Measurements from ENCODE around the gene CCHCR1.
"Not testable (repeated sequence)": the region's sequence is repeated elsewhere in the genome, so short reads cannot be mapped to it uniquely, and the experiment has no call there.

The CCHCR1 gene, protein sequence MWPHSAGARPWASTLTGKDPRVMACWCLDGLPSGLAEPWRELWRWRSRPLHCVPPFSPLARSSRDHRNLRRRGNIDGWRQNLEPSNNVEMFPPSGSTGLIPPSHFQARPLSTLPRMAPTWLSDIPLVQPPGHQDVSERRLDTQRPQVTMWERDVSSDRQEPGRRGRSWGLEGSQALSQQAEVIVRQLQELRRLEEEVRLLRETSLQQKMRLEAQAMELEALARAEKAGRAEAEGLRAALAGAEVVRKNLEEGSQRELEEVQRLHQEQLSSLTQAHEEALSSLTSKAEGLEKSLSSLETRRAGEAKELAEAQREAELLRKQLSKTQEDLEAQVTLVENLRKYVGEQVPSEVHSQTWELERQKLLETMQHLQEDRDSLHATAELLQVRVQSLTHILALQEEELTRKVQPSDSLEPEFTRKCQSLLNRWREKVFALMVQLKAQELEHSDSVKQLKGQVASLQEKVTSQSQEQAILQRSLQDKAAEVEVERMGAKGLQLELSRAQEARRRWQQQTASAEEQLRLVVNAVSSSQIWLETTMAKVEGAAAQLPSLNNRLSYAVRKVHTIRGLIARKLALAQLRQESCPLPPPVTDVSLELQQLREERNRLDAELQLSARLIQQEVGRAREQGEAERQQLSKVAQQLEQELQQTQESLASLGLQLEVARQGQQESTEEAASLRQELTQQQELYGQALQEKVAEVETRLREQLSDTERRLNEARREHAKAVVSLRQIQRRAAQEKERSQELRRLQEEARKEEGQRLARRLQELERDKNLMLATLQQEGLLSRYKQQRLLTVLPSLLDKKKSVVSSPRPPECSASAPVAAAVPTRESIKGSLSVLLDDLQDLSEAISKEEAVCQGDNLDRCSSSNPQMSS

DNA sequence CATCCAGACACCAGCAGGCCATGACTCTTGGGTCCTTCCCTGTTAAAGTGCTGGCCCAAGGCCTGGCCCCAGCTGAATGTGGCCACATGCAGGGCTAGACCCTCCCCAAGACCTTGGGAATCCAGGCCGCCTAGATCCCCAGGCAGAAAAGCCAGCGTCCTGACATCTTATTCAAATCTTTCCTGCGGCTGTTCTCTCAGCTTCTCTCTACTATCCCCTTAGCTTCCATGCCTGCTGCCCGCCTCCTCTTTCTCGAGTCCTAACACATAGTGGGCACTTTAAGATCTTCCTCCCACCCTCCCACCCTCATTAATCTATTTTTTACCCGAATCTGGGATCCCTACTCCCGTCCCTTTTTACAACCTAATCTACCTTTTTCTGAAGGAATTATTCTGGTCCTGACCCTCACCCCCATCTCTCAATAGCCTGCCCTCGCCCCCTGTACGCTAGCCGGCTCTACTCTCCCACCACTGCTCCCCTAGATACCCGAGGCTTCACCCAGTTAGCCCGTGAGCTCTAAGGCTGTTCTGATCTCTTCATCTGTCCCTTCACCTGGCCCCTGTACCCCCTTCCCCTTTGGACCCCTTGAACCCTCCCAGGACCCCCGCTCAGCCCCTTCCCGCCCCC lies at the start of gene CCHCR1:
TSS of gene CCHCR1 (minus strand) at position 290 of the 627 bp plus-strand sequence. CDS start at position 88, 202 bp downstream.
- no peak for DNase-seq

DNA sequence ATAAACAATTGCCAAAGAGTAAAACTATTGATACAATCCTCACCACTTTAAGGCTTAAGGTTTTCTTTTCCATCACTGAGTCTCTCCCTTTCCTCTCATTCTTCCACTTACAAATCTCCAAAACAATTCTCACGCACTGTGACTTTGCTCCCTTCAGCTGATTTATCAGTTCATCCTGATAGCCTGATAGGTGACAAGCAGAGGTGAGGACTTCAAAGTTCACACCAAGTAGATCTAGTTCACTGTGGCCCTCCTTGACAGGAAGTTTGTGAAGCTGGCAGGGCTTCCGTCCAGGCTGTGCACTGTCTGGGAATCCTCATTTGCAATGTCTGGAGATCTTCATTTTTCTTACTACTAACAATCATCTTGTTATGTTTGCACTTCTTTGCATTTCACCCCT lies 48.0 kb upstream of the CCHCR1 start:
- DNase-seq: no peak

DNA sequence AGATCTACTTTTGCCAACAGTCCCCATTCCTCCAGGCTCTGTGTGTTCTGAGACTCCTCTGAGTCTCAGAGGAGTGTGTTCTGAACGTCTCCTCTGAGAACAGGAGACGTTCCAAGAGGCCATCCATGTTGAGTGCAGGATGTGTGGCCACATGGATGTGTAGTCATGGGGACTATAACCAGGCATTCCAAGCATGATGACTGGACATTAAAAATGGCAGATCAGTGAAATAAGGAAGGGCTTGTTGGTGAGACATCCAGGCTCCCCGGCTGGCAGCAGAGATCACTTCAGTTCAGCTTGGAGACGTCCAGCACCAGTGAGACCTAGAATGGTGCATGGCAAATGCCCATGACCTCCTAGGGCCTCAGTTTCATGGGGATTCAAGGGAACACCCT lies 47.1 kb upstream of the CCHCR1 start:
- DNase-seq: no peak

DNA sequence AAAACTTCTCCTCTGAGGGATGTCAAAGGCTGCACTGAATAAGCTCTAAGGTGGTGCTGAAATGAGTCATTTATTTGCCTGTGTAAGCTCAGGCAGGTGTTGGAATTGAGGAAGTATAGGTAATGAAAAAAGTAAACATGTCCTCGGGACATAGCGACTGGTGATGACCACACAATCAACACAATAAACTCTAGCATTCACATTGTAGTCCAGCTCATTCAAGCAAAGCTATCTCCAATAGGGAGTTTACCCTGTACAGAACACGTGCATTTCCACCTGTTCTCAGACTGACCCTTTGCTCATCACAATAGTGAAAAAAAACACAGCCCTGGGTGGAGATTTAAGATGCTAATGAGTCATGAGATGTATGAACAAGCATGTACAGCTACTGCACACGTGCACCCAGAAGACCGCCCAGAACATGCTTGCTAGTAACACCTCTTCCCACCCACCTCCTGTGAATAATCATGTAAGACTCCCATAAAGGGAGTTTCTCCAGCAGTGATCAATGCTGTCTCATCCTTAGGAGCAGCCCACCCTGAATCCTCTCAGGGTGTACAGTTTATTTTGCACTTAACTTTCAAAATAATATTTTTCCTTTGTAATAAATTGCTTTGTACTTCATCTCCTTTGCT lies 45.9 kb upstream of the CCHCR1 start:
- no peak for DNase-seq

DNA sequence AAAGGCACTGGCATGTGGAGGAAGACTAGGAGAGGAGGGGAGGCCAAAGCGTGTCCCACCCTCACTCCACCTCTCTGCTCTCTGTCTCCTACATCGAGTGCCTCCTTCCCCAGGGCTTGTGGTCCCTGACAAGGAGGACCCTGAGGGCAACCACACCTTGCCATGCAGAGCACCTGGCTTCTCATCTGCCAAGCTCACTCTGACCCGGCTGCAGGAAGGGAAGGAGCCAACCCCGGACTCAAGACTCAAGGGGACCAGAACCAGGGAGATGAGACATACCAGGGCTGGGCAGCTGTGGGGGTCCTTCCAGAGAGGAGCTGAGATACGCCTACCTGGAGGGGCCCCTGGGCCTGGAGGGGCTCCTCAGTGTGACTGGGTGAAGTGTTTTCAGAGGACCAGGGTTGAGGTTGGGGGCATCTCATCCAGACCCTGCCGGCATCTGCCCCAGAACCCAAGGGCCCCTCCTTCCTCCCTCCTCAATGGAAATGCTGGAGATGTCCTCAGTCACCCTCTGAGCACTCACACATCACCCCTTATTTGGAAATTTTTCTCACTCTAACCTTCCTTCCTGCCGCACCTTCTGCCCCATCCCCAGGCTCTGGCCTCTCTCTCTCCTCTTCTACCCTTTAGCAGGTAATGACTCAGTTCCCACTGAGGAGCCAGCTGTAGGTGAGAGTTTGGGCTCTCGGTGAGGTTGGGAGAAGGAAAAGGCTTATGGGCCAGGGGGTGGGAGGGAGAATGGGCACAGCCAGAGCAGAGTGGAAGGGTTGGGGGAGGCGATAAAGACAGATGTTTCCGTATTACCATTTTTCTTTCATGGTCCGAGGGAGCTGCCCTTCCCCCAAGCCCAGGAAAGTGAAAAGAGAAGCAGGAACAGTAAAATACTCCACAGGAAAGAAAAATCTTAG lies 44.9 kb upstream of the CCHCR1 start:
- no peak for DNase-seq

DNA sequence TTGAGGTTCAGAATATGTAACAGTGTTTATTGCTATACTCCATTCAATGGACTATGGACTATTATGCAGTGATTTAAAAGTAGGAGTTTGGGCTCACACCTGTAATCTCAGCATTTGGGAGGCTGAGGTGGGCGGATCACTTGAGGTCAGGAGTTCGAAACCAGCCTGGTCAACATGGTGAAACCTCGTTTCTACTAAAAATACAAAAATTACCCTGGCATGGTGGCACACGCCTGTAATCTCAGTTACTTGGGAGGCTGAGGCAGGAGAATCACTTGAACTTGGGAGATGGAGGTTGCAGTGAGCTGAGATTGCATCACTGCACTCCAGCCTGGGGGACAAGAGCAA lies 41.5 kb upstream of the CCHCR1 start:
- DNase-seq: not testable (repeated sequence)

DNA sequence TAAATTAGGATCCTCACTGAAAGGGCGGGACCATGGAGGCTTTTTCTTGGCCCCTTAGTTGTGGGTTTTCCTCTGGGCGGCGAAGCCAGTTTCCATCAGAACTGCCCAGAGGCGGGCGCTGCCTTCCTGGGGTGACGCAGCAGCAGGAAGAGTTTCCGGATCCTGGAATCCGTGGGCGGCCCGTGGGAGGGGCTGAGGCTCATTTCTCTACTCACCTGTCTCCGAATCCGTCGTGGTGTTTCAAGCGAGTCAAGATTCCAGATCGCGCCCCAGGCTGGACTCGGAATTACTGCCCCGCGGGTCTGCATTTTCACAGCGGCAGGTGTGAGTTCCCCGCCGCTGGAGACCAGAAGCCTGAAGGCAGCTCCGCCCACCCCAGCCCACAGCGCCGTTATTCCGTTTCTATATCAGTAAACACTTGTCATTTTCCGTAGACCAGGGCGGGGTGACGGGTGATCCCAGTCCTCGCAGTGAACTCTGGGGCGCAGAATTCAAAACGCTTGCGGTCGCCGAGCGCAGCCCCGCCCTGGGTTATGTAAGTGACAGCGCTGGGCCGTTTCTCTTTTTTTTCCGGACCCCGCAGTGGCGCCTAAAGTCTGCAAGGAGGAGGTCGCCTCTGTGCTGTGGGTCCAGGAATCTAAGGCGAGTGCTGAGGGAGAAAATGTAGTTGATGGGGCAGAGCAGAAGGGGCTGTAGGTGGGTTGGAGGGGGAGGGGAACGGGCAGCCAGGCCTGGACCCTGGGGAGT lies 40.1 kb upstream of the CCHCR1 start:
- peak; percentile 29 for DNase-seq

DNA sequence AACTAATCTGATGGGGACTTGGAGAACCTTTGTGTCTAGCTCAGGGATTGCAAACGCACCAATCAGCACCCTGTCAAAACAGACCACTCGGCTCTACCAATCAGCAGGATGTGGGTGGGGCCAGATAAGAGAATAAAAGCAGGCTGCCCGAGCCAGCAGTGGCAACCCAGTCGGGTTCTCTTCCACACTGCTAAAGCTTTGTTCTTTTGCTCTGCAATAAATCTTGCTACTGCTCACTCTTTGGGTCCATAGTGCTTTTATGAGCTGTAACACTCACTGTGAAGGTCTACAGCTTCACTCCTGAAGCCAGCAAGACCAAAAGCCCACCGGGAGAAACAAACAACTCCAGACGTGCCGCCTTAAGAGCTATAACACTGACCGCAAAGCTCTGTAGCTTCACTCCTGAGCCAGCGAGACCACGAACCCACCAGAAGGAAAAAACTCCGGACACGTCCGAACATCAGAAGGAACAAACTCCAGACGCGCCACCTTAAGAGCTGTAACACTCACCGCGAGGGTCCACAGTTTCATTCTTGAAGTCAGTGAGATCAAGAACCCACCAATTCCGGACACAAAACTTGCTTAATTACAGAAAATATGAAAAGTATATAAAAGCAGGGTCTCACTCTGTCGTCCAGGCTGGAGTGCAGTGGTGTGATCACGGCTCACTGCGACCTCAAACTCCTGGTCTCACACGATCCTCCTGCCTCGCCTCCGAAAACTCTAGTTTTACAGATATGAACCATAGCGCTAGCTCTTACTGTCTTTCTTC lies 38.8 kb upstream of the CCHCR1 start:
- DNase-seq: not testable (repeated sequence)

DNA sequence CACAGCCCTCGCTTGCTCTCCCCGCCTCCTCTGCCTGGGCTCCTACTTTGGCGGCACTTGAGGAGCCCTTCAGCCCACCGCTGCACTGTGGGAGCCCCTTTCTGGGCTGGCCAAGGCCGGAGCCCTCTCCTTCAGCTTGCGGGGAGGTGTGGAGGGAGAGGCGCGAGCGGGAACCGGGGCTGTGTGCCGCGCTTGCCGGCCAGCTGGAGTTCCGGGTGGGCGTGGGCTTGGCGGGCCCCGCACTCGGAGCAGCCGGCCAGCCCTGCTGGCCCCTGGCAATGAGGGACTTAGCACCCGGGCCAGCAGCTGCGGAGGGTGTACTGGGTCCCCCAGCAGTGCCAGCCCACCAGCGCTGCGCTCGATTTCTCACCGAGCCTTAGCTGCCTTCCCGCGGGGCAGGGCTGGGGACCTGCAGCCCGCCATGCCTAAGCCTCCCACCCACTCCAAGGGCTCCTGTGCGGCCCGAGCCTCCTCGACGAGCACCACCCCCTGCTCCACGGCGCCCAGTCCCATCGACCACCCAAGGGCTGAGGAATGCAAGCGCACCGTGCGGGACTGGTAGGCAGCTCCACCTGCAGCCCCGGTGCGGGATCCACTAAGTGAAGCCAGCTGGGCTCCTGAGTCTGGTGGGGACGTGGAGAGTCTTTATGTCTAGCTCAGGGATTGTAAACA lies 37.8 kb upstream of the CCHCR1 start:
- not testable (repeated sequence) for DNase-seq

DNA sequence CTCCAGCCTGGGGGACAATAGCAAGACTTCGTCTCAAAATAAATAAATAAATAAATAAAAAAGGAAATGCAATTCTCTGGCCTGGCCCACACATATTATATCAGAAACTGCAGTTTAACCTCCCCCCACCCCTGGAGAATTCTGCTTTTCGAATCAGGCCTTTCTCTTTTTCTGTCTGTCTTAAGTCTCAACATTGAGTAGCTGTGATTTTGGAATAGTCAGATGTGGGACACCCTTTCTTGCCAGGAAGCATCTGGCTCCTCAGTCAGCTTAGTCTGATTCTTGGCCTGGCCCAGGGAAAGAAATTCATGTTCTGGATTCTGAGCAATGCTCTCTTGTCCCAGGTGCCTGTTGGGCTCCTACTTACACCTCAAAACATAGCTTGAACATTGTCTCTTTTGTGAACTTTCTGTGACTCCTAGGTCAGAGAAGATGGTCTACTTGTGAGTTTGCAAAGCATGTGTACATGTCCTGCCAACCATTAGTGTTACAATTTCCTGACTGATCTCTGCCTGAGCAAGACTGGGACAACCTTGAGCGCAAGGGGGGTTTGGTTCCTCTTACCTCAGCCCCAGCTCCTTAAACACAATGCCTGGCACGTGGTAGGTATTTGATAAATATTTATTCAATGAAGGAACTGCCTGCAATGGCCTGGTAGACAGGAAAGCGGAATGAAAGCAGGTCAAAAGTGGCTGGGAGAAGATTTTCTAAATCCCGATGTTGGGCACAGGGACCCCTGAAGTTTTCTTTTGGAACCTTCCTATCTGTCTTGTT lies 36.6 kb upstream of the CCHCR1 start:
- DNase-seq: no peak

DNA sequence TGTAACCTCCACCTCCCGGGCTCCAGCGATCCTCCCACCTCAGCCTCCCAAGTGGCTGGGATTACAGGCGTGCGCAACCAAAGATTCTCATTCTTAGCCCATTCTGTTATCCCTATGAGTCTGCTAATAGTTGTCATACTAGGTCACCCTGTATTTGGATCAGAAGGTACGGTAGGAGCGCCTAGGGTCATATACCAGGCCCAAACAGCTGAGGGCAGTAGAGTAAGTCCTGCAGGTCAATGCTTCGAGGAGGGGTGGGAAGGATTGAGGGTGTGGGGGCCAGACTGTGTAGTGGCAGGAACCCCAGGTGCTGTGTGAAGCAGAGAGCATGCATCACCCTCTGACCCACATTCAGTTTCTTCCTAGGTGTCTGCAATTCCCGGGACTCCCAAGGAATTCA lies 35.6 kb upstream of the CCHCR1 start:
- no peak for DNase-seq

DNA sequence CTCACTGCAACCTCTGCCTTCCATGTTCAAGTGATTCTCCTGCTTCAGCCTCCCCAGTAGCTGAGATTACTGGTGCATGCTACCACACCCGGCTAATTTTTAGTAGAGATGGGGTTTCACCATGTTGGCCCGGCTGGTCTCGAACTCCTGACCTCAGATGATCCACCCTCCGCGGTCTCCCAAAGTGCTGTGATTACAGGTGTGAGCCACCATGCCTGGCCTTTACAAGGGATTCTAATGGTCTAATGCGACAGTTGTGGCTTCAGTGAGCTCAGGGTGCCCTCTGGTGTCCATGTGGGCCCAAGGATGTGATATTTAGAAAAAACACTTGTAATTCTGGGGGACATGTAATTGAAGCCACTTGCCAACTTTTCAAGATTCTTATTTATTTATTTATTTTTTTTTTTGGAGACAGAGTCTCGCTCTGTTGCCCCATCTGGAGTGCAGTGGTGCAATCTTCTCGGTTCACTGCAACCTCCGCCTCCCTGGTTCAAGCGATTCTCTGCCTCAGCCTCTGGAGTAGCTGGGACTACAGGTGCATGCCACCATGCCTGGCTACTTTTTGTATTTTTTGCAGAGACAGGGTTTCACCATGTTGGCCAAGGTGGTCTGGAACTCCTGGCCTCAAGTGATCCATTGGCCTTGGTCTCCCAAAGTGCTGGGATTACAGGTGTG lies 35.0 kb upstream of the CCHCR1 start:
- DNase-seq: peak; percentile 44

DNA sequence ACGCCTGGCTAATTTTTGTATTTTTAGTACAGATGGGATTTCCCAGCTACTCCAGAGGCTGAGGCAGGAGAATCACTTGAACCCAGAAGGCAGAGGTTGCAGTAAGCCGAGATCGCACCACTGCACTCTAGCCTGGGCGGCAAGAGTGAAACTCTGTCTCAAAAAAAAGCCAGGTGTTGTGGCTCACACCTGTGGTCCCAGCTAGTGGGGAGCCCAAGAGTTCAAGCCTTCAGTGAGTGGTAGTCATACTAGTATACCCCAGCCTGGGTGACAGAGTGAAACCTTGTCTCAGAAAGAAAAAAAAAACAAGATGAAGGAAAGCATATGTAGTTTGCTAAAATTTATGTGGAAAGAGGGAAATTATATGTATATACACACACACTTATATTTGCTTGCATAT lies 32.9 kb upstream of the CCHCR1 start:
- DNase-seq: no peak

DNA sequence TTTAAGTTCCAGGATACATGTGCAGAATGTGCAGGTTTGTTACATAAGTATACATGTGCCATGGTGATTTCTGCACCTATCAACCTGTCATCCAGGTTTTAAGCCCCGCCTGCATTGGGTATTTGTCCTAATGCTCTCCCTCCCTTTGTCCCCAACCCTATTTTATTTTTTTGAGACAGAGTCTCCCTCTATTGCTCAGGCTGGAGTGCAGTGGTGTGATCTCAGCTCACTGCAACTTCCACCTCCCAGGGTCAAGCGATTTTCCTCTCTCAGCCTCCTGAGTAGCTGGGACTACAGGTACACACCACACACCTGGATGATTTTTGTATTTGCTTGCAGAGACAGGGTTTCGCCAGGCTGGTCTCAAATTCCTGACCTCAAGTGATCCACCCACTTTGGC lies 31.6 kb upstream of the CCHCR1 start:
- not testable (repeated sequence) for DNase-seq

DNA sequence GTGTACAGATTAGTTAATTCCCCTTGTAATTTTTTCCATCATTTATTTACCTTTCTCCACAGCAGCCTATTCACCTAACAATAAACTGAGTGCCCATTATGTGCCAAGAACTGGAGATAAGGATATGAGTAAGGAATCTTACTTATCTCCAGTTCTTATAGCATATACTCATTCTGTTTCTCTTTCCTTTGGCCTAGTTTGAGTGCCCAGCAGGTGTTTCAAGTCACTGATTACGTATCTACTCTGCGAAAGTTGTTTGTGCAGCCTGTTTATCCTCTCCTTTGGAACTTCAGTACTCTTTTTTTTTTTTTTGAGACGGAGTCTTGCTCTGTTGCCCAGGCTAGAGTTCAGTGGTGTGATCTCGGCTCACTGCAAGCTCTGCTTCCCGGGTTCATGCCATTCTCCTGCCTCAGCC lies 30.2 kb upstream of the CCHCR1 start:
- DNase-seq: no peak

DNA sequence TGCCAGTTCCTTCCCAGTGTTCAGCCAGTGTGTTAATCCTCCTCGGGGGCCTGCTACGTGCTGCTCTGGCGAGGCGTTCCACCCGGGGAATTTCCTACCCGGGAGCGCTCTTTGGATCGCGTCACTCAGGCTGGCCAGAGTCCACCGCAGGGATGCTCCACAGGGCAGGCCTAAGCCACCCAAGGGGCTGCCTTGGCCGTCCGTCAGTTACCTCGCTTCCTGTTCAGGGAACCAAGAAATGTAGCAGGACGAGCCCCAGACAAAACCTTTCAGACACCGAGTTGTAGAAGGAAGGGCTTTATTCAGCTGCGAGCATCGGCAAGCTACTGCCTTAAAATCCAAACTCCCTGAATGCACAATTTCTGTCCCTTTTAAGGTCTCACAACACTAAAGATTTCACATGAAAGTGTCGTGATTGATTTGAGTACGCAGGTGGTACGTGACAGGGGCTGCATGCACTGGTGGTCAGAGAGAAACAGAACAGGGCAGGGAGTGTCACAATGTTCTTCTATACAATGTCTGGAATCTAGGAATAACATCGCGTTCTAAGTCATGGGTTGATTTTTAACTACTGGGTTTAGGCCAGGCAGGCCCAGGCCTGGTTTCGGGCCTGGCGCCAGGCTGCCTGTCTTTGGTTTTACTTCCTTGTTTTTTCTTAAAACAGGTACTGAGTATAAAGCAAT lies 28.6 kb upstream of the CCHCR1 start:
- no peak for DNase-seq

DNA sequence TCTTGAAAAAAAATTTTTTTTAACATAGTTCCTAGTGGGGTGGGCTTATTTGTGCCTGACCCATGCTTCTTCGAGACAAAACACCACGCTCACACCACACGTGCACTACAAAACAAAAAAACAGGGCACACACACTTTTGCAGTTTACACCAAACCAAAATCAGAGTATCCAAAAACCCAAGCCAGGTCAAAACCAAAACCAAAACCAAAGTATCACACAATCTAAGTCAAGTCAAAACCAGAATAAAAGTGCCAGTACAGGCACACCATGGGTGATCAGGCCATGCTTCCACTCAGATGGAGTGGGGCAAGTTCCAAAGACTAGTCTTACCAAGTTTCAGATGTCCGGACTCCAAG lies 28.1 kb upstream of the CCHCR1 start:
- not testable (repeated sequence) for DNase-seq

DNA sequence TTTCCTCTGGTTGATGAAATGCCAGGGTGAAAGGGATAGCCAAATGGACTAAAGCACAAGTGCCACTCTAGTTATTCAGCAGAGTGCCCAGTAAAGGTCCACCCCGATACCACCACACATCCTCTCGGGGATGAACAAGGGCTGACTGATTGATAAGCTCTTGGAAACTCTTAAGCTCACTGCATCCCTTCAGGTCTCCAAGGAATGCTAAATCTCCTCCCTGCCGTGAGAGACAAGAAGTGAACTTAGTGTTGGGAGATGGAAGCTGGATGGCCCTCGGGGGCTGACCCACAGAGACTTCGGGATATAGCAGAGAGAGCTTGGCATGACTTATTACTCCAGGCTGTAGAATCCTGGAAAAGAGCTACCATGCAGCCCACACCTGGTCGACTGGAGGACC lies 26.3 kb upstream of the CCHCR1 start:
- DNase-seq: not testable (repeated sequence)

All from NCI-H446 treated with DMSO at 0.1 percent for 48 hours (cell line).